Activated CD8-positive, alpha-beta memory T cell treated with anti-CD3 and anti-CD28 coated beads, Interleukin-2, amount 50 U/mL, for 1 hour (primary cell): ENCODE results near the gene HOXA5.

Source experiments
- DNase-seq: peaks from one replicate; pipeline ENCODE4 v3.0.0-alpha.2; 2020; ENCODE audit errors: extremely low read depth

The HOXA5 gene

GRCh38 chr7:27171637-27172314 is 28.3 kb upstream of the HOXA5 start:
- no peak for DNase-seq

- no peak for DNase-seq
Observed at GRCh38 chr7:27171325-27171636, 27.8 kb upstream of the HOXA5 start.

GRCh38 chr7:27170426-27171324 is 27.2 kb upstream of the HOXA5 start:
- no peak for DNase-seq

- no peak for DNase-seq
Observed at GRCh38 chr7:27169658-27170425, 26.4 kb upstream of the HOXA5 start.

- DNase-seq = no peak
Observed at GRCh38 chr7:27168265-27168947, 24.9 kb upstream of the HOXA5 start.

- DNase-seq = no peak
Observed at GRCh38 chr7:27167916-27168264, 24.4 kb upstream of the HOXA5 start.

GRCh38 chr7:27166531-27167505 is 23.3 kb upstream of the HOXA5 start:
- DNase-seq = no peak

- no peak for DNase-seq
Observed at GRCh38 chr7:27165996-27166530, 22.6 kb upstream of the HOXA5 start.

GRCh38 chr7:27165089-27165995 is 21.9 kb upstream of the HOXA5 start, which contains the start of gene HOXA9:
Gene HOXA9, minus strand, starts transcription at chr7:27165537. Its CDS starts 80 bp downstream, at chr7:27165457.
- no peak for DNase-seq

- DNase-seq = no peak
Observed at GRCh38 chr7:27164367-27165088, 21.0 kb upstream of the HOXA5 start.

GRCh38 chr7:27164045-27164366 is 20.5 kb upstream of the HOXA5 start:
- no peak for DNase-seq

- no peak for DNase-seq
Observed at GRCh38 chr7:27163288-27164044, 20.0 kb upstream of the HOXA5 start.

- DNase-seq = no peak
Observed at GRCh38 chr7:27162561-27163287, 19.2 kb upstream of the HOXA5 start.

GRCh38 chr7:27161721-27162560 is 18.5 kb upstream of the HOXA5 start:
- DNase-seq = no peak

- no peak for DNase-seq
Observed at GRCh38 chr7:27161214-27161720, 17.8 kb upstream of the HOXA5 start.

GRCh38 chr7:27160546-27161213 is 17.2 kb upstream of the HOXA5 start:
- DNase-seq = peak; percentile 74
